ENCODE data around the gene SYT17. TPM values are rescaled to one million over a fixed set of nuclear protein-coding genes. Genes with fewer than 3 reads are reported as not detected.

Gene SYT17
- polyA plus RNA-seq, 1 donor (not counting 4 experiments of a cell fraction or from before 2014, with no cell fraction given): not detected

DNA sequence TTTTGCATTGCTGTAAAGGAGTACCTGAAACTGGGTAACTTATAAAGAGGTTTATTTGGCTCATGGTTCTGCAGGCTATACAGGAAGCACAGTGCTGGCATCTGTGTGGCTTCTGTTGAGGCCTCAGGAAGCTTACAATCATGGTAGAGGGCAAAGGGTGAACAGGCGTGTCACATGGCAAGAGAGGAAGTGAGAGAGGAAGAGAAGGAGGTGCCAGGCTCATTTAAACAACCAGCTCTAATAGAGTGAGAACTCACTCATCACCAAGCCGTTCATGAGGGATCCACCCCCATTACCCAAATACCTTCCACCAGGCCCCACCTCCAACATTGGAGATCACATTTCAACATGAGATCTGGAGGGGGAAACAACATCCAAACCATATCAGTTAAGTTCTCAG lies 101.1 kb downstream of the SYT17 start:
- TF ChIP-seq EZH2 (IDR thresholded peaks at IDR 0.05; ENCODE audit: low read length) (no peak), CTCF (optimal IDR thresholded peaks at IDR 0.05 in 1 of 3, IDR thresholded peaks at IDR 0.05 in 1 of 3, conservative IDR thresholded peaks at IDR 0.05 in 1 of 3; ENCODE audit: extremely low read depth in 1 of 3, insufficient read depth in 2 of 3, low read length in 3 of 3) (no peak)

DNA sequence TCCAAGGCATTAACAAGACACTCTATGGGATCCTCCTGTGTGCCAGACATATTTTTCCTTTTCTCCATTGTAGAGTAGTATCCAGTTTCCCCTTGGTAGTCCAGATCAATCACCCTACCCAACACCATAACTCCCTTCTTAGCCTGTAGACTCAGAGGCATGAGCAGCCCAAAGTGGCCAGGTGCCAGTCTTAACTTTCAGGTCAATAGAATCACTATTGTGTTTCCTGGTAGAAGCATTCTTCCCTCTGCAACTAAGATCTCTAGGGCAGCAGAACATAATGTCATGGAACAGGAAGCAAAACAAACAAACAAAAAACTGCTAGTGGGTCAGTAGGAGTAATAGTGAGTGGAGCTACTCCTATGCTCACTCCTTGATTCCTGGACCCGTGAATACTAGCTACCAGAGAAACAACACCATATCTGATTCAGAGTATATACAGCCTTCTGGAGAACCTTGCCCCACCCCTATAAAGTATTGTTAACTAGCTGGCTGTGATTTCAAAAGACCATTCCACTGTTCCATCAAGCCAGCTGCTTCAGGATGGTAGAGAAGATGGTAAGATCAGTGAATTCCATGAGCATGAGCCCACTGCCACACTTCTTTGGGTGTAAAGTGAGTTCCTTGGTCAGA lies 106.2 kb downstream of the SYT17 start:
- H3K36me3 ChIP-seq (ENCODE audit: control insufficient read depth in 2 of 2, extremely low read depth in 1 of 2, insufficient read depth in 2 of 2, low read length in 2 of 2): no peaks in the 10 kb centered on the region
- no peak overlapping the region for H3K4me3 ChIP-seq (ENCODE audit: control insufficient read depth in 2 of 3, extremely low read depth in 1 of 3, insufficient read depth in 2 of 3, low read depth in 1 of 3, low read length in 3 of 3)
- no peaks in the 10 kb centered on the region for H3K4me1 ChIP-seq (ENCODE audit: control insufficient read depth, extremely low read depth, insufficient read depth, low read length)
- H2AFZ ChIP-seq (ENCODE audit: control insufficient read depth, low read length): no peak overlapping the region
- no peak overlapping the region for H3K27ac ChIP-seq (ENCODE audit: control insufficient read depth, insufficient read depth, low read length)
- no peaks in the 10 kb centered on the region for H3K9me1 ChIP-seq (ENCODE audit: control insufficient read depth, extremely low read depth, insufficient read depth, low read length)
- TF ChIP-seq CTCF (optimal IDR thresholded peaks at IDR 0.05 in 1 of 3, IDR thresholded peaks at IDR 0.05 in 1 of 3, conservative IDR thresholded peaks at IDR 0.05 in 1 of 3; ENCODE audit: extremely low read depth in 1 of 3, insufficient read depth in 2 of 3, low read length in 3 of 3) (no peak), EZH2 (IDR thresholded peaks at IDR 0.05; ENCODE audit: low read length) (no peak)
- H3K9ac ChIP-seq (ENCODE audit: control insufficient read depth, extremely low read depth, insufficient read depth, low read length): no peak overlapping the region
- H4K20me1 ChIP-seq (ENCODE audit: control insufficient read depth, extremely low read depth, insufficient read depth, low read length): no peaks in the 10 kb centered on the region
- no peak for FAIRE-seq
- dilution Hi-C loops (cut with MboI; ENCODE audit: extremely low pct_ligation_motif_present, low sequenced_read_pairs): no loop called here
- H3K4me2 ChIP-seq (ENCODE audit: control insufficient read depth, extremely low read depth, insufficient read depth, low read depth, low read length): no peak overlapping the region
- no peaks in the 10 kb centered on the region for H3K9me3 ChIP-seq (ENCODE audit: control insufficient read depth, low read depth, low read length)
- H3K27me3 ChIP-seq (ENCODE audit: control insufficient read depth, extremely low read depth, insufficient read depth, low read length): no peaks in the 10 kb centered on the region
- no peak for DNase-seq (ENCODE audit: low read depth, low spot score)
- no peaks in the 10 kb centered on the region for H3K79me2 ChIP-seq (ENCODE audit: control insufficient read depth, insufficient read depth, low read length)

More for the DNA sequence above, 101.1 kb downstream of the SYT17 start:
- DNase-seq (ENCODE audit: low read depth, low spot score): no peak
- Histone ChIP-seq H3K27ac (ENCODE audit: control insufficient read depth, insufficient read depth, low read length) (no peak overlapping the region), H3K4me3 (ENCODE audit: control insufficient read depth in 2 of 3, extremely low read depth in 1 of 3, insufficient read depth in 2 of 3, low read depth in 1 of 3, low read length in 3 of 3) (no peak overlapping the region), H3K4me1 (ENCODE audit: control insufficient read depth, extremely low read depth, insufficient read depth, low read length) (no peaks in the 10 kb centered on the region), H3K79me2 (ENCODE audit: control insufficient read depth, insufficient read depth, low read length) (no peaks in the 10 kb centered on the region), H3K4me2 (ENCODE audit: control insufficient read depth, extremely low read depth, insufficient read depth, low read depth, low read length) (no peak overlapping the region), H3K9me1 (ENCODE audit: control insufficient read depth, extremely low read depth, insufficient read depth, low read length) (no peaks in the 10 kb centered on the region), H3K36me3 (ENCODE audit: control insufficient read depth in 2 of 2, extremely low read depth in 1 of 2, insufficient read depth in 2 of 2, low read length in 2 of 2) (no peaks in the 10 kb centered on the region), H2AFZ (ENCODE audit: control insufficient read depth, low read length) (no peak overlapping the region), H4K20me1 (ENCODE audit: control insufficient read depth, extremely low read depth, insufficient read depth, low read length) (no peaks in the 10 kb centered on the region), H3K9ac (ENCODE audit: control insufficient read depth, extremely low read depth, insufficient read depth, low read length) (no peak overlapping the region), H3K9me3 (ENCODE audit: control insufficient read depth, low read depth, low read length) (no peaks in the 10 kb centered on the region), H3K27me3 (ENCODE audit: control insufficient read depth, extremely low read depth, insufficient read depth, low read length) (no peaks in the 10 kb centered on the region)
- no peak for FAIRE-seq
- dilution Hi-C loops (cut with MboI; ENCODE audit: extremely low pct_ligation_motif_present, low sequenced_read_pairs): no loop called here
